ENCODE measurements around the gene CORO2B. TPM values are rescaled to one million over a fixed set of nuclear protein-coding genes. Genes with fewer than 3 reads are reported as not detected.

The CORO2B gene
- total and polyA plus RNA-seq, 2 of the 4 experiments (the other 2 are of a cell fraction): 9.3 to 39.3 TPM

DNA sequence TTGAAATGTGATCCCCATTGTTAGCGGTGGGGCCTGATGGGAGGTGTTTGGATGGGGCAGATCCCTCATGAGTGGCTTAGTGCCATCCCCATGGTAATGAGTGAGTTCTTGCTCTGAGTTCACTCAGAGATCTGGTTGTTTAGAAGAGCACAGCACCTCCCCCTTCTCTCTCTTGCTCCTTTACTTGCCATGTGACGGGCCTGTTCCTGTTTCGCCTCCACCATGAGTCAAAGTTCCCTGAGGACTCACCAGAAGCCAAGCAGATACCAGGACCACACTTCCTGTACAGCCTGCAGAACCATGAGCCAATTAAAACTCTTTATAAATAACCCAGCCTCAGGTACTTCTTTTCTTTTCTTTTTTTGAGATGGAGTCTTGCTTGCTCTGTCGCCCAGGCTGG, 195.3 kb downstream of the CORO2B start:
- POLR2A ChIA-PET (ENCODE audit: unreplicated experiment): no interaction called here
- CTCF ChIA-PET: no interaction called here
- H3K14ac ChIP-seq (replicated peaks; ENCODE audit: low read depth, low read length): no peak overlapping the region

More for the DNA sequence above, 195.3 kb downstream of the CORO2B start:
- Histone ChIP-seq H3K4ac (ENCODE audit: low read depth, low read length) (no peak overlapping the region), H4K5ac (ENCODE audit: low read depth, low read length) (no peak overlapping the region), H3K27ac (ENCODE audit: insufficient read depth, low read length) (no peak overlapping the region), H4K8ac (ENCODE audit: low read depth in 2 of 2, low read length in 2 of 2) (no peak overlapping the region), H3K23ac (ENCODE audit: low read depth, low read length) (no peak overlapping the region), H3K4me1 (ENCODE audit: control insufficient read depth, insufficient read depth, low read length) (no peaks in the 10 kb centered on the region; the same call in 1 of the 2 replicates), H3K56ac (ENCODE audit: extremely low read depth, insufficient read depth, low read length) (no peak overlapping the region), H3K9ac (ENCODE audit: low read depth, low read length) (no peak overlapping the region), H3K18ac (ENCODE audit: low read depth, low read length) (no peak overlapping the region), H2BK15ac (ENCODE audit: low read depth, low read length) (no peak overlapping the region), H2AK9ac (replicated peaks; ENCODE audit: low read depth, low read length, poor library complexity) (no peak overlapping the region), H3K4me2 (ENCODE audit: low read depth, low read length) (no peak overlapping the region), H3K4me3 (ENCODE audit: insufficient read depth, low read depth, low read length) (no peak overlapping the region), H3K36me3 (ENCODE audit: control insufficient read depth, insufficient read depth, low read length) (peaks cover 8% of the 10 kb centered on the region), H4K20me1 (ENCODE audit: insufficient read depth, low read length) (0 out of 2 replicates have a peak, but pooled peaks cover 2% of the 10 kb centered on the region), H3K27me3 (ENCODE audit: control insufficient read depth, insufficient read depth, low read length) (peaks cover 15% of the 10 kb centered on the region), H2AK5ac (ENCODE audit: low read depth, low read length) (no peak overlapping the region), H2BK20ac (ENCODE audit: low read depth, low read length) (no peak overlapping the region), H2BK5ac (ENCODE audit: low read depth, low read length, poor library complexity, severe bottlenecking) (no peak overlapping the region), H2BK120ac (ENCODE audit: low read depth, low read length) (no peak overlapping the region), H4K91ac (ENCODE audit: insufficient read depth, low read depth, low read length) (no peak overlapping the region), H3K9me3 (ENCODE audit: control insufficient read depth, insufficient read depth, low read length) (0 out of 2 replicates have a peak, but pooled peaks cover 2% of the 10 kb centered on the region), H2AFZ (replicated peaks; ENCODE audit: low read length, poor library complexity) (no peak overlapping the region), H3K79me1 (ENCODE audit: low read depth in 1 of 2, low read length in 2 of 2) (no peaks in the 10 kb centered on the region), H3K9me1 (ENCODE audit: insufficient read depth, low read length) (no peaks in the 10 kb centered on the region; the same call in 1 of the 2 replicates)
- TF ChIP-seq CHD1 (IDR thresholded peaks at IDR 0.05; ENCODE audit: low read depth, low read length): no peak
- no peak for TF ChIP-seq POLR2A (IDR thresholded peaks at IDR 0.05; ENCODE audit: low read depth, low read length)
- no peak for TF ChIP-seq NFE2L2 (IDR thresholded peaks at IDR 0.05; ENCODE audit: low read depth, low read length)
- TF ChIP-seq RAD21 (IDR thresholded peaks at IDR 0.05; ENCODE audit: low read length): no peak
- TF ChIP-seq, protein P1, sequence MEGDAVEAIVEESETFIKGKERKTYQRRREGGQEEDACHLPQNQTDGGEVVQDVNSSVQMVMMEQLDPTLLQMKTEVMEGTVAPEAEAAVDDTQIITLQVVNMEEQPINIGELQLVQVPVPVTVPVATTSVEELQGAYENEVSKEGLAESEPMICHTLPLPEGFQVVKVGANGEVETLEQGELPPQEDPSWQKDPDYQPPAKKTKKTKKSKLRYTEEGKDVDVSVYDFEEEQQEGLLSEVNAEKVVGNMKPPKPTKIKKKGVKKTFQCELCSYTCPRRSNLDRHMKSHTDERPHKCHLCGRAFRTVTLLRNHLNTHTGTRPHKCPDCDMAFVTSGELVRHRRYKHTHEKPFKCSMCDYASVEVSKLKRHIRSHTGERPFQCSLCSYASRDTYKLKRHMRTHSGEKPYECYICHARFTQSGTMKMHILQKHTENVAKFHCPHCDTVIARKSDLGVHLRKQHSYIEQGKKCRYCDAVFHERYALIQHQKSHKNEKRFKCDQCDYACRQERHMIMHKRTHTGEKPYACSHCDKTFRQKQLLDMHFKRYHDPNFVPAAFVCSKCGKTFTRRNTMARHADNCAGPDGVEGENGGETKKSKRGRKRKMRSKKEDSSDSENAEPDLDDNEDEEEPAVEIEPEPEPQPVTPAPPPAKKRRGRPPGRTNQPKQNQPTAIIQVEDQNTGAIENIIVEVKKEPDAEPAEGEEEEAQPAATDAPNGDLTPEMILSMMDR (conservative IDR thresholded peaks at IDR 0.05; ENCODE audit: low read depth, low read length): no peak
- TF ChIP-seq MAZ (IDR thresholded peaks at IDR 0.05; ENCODE audit: borderline replicate concordance, low read depth, low read length): no peak
- no peak for TF ChIP-seq MAFK (IDR thresholded peaks at IDR 0.05; ENCODE audit: low read depth, low read length)
- TF ChIP-seq RCOR1 (IDR thresholded peaks at IDR 0.05; ENCODE audit: insufficient replicate concordance, low read length): no peak
- TF ChIP-seq, protein P2, sequence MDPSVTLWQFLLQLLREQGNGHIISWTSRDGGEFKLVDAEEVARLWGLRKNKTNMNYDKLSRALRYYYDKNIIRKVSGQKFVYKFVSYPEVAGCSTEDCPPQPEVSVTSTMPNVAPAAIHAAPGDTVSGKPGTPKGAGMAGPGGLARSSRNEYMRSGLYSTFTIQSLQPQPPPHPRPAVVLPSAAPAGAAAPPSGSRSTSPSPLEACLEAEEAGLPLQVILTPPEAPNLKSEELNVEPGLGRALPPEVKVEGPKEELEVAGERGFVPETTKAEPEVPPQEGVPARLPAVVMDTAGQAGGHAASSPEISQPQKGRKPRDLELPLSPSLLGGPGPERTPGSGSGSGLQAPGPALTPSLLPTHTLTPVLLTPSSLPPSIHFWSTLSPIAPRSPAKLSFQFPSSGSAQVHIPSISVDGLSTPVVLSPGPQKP (IDR thresholded peaks at IDR 0.05; ENCODE audit: borderline replicate concordance, low read depth, low read length): no peak
- TF ChIP-seq, protein P3, sequence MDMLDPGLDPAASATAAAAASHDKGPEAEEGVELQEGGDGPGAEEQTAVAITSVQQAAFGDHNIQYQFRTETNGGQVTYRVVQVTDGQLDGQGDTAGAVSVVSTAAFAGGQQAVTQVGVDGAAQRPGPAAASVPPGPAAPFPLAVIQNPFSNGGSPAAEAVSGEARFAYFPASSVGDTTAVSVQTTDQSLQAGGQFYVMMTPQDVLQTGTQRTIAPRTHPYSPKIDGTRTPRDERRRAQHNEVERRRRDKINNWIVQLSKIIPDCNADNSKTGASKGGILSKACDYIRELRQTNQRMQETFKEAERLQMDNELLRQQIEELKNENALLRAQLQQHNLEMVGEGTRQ (IDR thresholded peaks at IDR 0.05; ENCODE audit: low read depth, low read length): no peak
- no peak for TF ChIP-seq SMC3 (IDR thresholded peaks at IDR 0.05; ENCODE audit: low read depth, low read length)
- TF ChIP-seq BHLHE40 (IDR thresholded peaks at IDR 0.05; ENCODE audit: low read depth, low read length): no peak
- TF ChIP-seq RFX5 (IDR thresholded peaks at IDR 0.05; ENCODE audit: low read depth, low read length): no peak
- no peak for TF ChIP-seq FOS (IDR thresholded peaks at IDR 0.05; ENCODE audit: low read depth, low read length)
- TF ChIP-seq CEBPB (IDR thresholded peaks at IDR 0.05; ENCODE audit: low read depth, low read length): no peak
- no peak for TF ChIP-seq MXI1 (IDR thresholded peaks at IDR 0.05; ENCODE audit: borderline replicate concordance, low read depth, low read length)
- intact Hi-C loops (cut with micrococcal nuclease) (no loop called here), in situ Hi-C loops (cut with MboI; ENCODE audit: low sequenced_read_pairs) (no loop called here), dilution Hi-C loops (cut with HindIII; ENCODE audit: low sequenced_read_pairs, unreplicated experiment) (no loop called here)
- BruUV-seq (replicated peaks): no TSS peak
- ATAC-seq (ENCODE audit: low read depth) (no peak), DNase-seq (no peak)
- WGBS, 2 experiments (ENCODE audit: extremely low coverage in 2 of 2, insufficient read length in 1 of 2): no CpG with 5 or more reads among the region's 4 CpGs
